Cardiac muscle cell (in vitro differentiated cells and primary cell): ENCODE results near the gene ANAPC15. TPM values are rescaled to one million over a fixed set of nuclear protein-coding genes. Genes with fewer than 3 reads are reported as not detected.

Experiments used
- DNase-seq, 2 donors: peaks; one replicate each; pipeline versions ENCODE4 v3.0.0 to v3.0.0-alpha.2; 2010 to 2017; ENCODE audit warnings: low read depth in 1 of 2, low spot score in 1 of 2
- H3K27ac ChIP-seq: fragments of 200-600 bp; sonication (generic); 2 replicates; pipeline ENCODE4 v1.5.1; 2016
- H3K27me3 ChIP-seq: fragments of 200-600 bp; sonication (generic); 2 replicates; pipeline ENCODE4 v1.6.0; 2016; ENCODE audit warnings: control low read depth
- H3K36me3 ChIP-seq: fragments of 200-600 bp; sonication (generic); 2 replicates; pipeline ENCODE4 v1.5.1; 2016; ENCODE audit warnings: control low read depth
- H3K4me1 ChIP-seq: fragments of 200-600 bp; sonication (generic); 2 replicates; pipeline ENCODE4 v1.8.1; 2017; ENCODE audit warnings: low read depth, mild to moderate bottlenecking, mixed run types
- H3K4me3 ChIP-seq: fragments of 200-600 bp; sonication (generic); 2 replicates; pipeline ENCODE4 v1.5.1; 2016; ENCODE audit warnings: mild to moderate bottlenecking
- H3K9me3 ChIP-seq: fragments of 200-600 bp; sonication (generic); 2 replicates; pipeline ENCODE4 v1.5.1; 2017; ENCODE audit warnings: low read depth, mild to moderate bottlenecking, control low read depth
- CTCF ChIP-seq: IDR thresholded peaks from 2 replicates; pipeline ENCODE4 v1.5.1; 2012; ENCODE audit warnings: low read depth, mild to moderate bottlenecking, low read length
- polyA plus RNA-seq: library from polyadenylated mRNA; unstranded; fragments of >200 nt; fragmentation: Nextera tagmentation; extraction: Ambion mirVana; gene quantifications from 2 replicates; pipeline ENCODE4 v1.2.1, GENCODE V29; 2016
- total RNA-seq: library from RNA; depleted of rRNA; stranded (reverse); fragments of >200 nt; gene quantifications from 2 replicates; pipeline ENCODE4 v1.2.3, GENCODE V29; 2016

Gene ANAPC15
- total and polyA plus RNA-seq, 2 experiments from 2014 or later = 49.9 to 101 TPM

GRCh38 chr11:72081821-72082453, 30.6 kb downstream of the ANAPC15 start:
- no peaks in the 10 kb centered on the region for H3K36me3 ChIP-seq
- no peak for DNase-seq
- no peak overlapping the region for H3K27ac ChIP-seq
- no peak for TF ChIP-seq CTCF
- H3K27me3 ChIP-seq = no peaks in the 10 kb centered on the region
- no peaks in the 10 kb centered on the region for H3K4me1 ChIP-seq
- no peak overlapping the region for H3K4me3 ChIP-seq
- no peaks in the 10 kb centered on the region for H3K9me3 ChIP-seq

GRCh38 chr11:72081184-72081644, 31.3 kb downstream of the ANAPC15 start:
- no peaks in the 10 kb centered on the region for H3K9me3 ChIP-seq
- no peaks in the 10 kb centered on the region for H3K27me3 ChIP-seq
- H3K27ac ChIP-seq = peak overlapping the region; percentile 42
- DNase-seq = no peak
- peak overlapping the region; percentile 42 for H3K4me3 ChIP-seq
- no peaks in the 10 kb centered on the region for H3K4me1 ChIP-seq
- no peaks in the 10 kb centered on the region for H3K36me3 ChIP-seq
- TF ChIP-seq CTCF = no peak

- peak within 1 kb of the TSS; percentile 61 for H3K4me3 ChIP-seq
- H3K27ac ChIP-seq = peak within 1 kb of the TSS; percentile 89
- peak; percentile 100 for DNase-seq
- no peaks in the 10 kb centered on the region for H3K36me3 ChIP-seq
- TF ChIP-seq CTCF = no peak
- H3K4me1 ChIP-seq = no peaks in the 10 kb centered on the region
- H3K27me3 ChIP-seq = no peaks in the 10 kb centered on the region
- H3K9me3 ChIP-seq = no peaks in the 10 kb centered on the region
Observed at GRCh38 chr11:72080326-72081183, 31.9 kb downstream of the ANAPC15 start, which contains the start of the genes LRRC51 and NUMA1. Gene LRRC51 (plus strand): TSS chr11:72080850. CDS start chr11:72089084, 8,234 bp downstream. Gene NUMA1 (minus strand): TSS chr11:72080542. CDS start chr11:72035943, 44,599 bp downstream.

- no peak for DNase-seq
- no peak for TF ChIP-seq CTCF
- no peaks in the 10 kb centered on the region for H3K36me3 ChIP-seq
- no peaks in the 10 kb centered on the region for H3K9me3 ChIP-seq
- H3K4me3 ChIP-seq = peak overlapping the region; percentile 61
- no peaks in the 10 kb centered on the region for H3K4me1 ChIP-seq
- no peaks in the 10 kb centered on the region for H3K27me3 ChIP-seq
- peak overlapping the region; percentile 89 for H3K27ac ChIP-seq
Observed at GRCh38 chr11:72079819-72080325, 32.6 kb downstream of the ANAPC15 start.

GRCh38 chr11:72078477-72078876, 34.0 kb downstream of the ANAPC15 start:
- H3K27ac ChIP-seq = no peak overlapping the region

More at GRCh38 chr11:72078477-72078876, 34.0 kb downstream of the ANAPC15 start:
- H3K4me1 ChIP-seq = no peaks in the 10 kb centered on the region
- H3K27me3 ChIP-seq = no peaks in the 10 kb centered on the region
- DNase-seq = no peak
- no peaks in the 10 kb centered on the region for H3K9me3 ChIP-seq
- H3K36me3 ChIP-seq = no peaks in the 10 kb centered on the region
- no peak for TF ChIP-seq CTCF
- no peak overlapping the region for H3K4me3 ChIP-seq
